IPS-15b (cell line): ENCODE results near the gene SPATA2L.
"Not testable (repeated sequence)": the region's sequence is repeated elsewhere in the genome, so short reads cannot be mapped to it uniquely, and the experiment has no call there.

ENCODE experiments used
- H3K27me3 ChIP-seq: one replicate; pipeline ENCODE4 v1.6.1; 2013; ENCODE audit warnings: low read length; ENCODE audit not compliant: control insufficient read depth, insufficient read depth
- H3K36me3 ChIP-seq: one replicate; pipeline ENCODE4 v1.6.1; 2013; ENCODE audit warnings: low read length; ENCODE audit not compliant: control insufficient read depth, insufficient read depth
- H3K4me1 ChIP-seq: one replicate; pipeline ENCODE4 v1.6.1; 2013; ENCODE audit warnings: mild to moderate bottlenecking, low read length; ENCODE audit not compliant: control insufficient read depth, insufficient read depth
- H3K4me3 ChIP-seq: one replicate; pipeline ENCODE4 v1.5.1; 2013; ENCODE audit warnings: low read depth, low read length
- H3K9ac ChIP-seq: one replicate; pipeline ENCODE4 v1.6.1; 2013; ENCODE audit warnings: low read depth, mild to moderate bottlenecking, low read length
- H3K9me3 ChIP-seq: one replicate; pipeline ENCODE4 v1.6.1; 2013; ENCODE audit warnings: mild to moderate bottlenecking, low read length; ENCODE audit not compliant: control insufficient read depth, insufficient read depth

SPATA2L gene

DNA sequence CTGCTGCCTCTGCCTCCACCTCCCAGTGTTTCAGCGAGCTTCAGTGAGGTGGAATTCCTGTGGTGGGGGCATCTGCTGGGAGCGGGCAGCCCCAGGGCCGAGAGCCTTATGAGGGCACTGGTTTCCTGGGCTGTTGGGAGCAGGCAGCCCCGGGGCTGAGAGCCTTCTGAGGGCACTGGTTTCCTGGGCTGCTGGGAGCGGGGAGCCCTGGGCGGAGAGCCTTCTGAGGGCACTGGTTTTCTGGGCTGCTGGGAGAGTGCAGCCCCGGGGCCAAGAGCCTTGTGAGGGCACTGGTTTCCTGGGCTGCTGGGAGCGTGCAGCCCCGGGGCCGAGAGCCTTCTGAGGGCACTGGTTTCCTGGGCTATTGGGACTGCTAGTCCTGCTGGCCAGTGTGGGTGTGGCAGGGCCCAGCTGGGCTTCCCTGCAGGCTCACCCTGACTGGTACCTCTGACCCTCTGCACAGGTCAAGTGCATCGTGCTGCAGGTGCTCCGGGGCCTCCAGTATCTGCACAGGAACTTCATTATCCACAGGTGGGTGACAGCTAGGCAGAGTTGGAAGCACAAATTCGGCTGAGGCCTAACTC, 9.4 kb downstream of the SPATA2L start:
- Histone ChIP-seq H3K4me1 (peaks cover 4% of the 10 kb centered on the region), H3K9ac (no peak overlapping the region), H3K27me3 (no peaks in the 10 kb centered on the region), H3K36me3 (peaks cover 39% of the 10 kb centered on the region), H3K9me3 (no peaks in the 10 kb centered on the region), H3K4me3 (no peak overlapping the region)

DNA sequence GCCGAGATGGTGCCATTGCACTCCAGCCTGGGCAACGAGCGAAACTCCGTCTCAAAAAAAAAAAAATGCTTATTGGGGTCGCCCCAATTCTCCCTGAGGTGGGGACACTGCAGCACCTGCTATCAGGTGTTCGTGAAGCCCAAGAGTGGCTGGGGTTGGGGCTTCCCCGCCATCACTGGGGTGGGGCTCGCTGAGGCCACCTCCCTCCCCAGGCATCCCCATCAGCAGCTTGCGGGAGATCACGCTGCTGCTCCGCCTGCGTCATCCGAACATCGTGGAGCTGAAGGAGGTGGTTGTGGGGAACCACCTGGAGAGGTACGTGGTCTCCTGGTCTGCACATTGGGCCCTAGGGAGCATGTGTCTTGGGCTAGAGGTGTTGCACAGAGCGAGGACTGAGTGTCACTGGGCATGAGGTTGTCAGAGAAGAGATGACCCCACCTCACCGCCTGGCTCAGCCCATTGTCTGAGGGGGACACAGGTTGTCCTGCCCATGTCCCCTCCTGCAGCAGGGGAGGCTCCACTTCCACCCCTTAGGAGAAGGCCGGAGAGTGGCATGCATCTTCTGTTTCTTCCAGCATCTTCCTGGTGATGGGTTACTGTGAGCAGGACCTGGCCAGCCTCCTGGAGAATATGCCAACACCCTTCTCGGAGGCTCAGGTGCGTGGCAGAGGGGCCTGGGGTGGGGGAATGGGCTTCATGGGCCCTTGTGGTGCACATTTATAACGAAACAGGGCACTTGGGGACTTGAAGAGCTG, 10.1 kb downstream of the SPATA2L start:
- no peak overlapping the region for H3K4me3 ChIP-seq
- H3K27me3 ChIP-seq = no peaks in the 10 kb centered on the region
- H3K9me3 ChIP-seq = no peaks in the 10 kb centered on the region
- peaks cover 33% of the 10 kb centered on the region for H3K36me3 ChIP-seq
- no peak overlapping the region for H3K9ac ChIP-seq
- H3K4me1 ChIP-seq = peaks cover 4% of the 10 kb centered on the region

DNA sequence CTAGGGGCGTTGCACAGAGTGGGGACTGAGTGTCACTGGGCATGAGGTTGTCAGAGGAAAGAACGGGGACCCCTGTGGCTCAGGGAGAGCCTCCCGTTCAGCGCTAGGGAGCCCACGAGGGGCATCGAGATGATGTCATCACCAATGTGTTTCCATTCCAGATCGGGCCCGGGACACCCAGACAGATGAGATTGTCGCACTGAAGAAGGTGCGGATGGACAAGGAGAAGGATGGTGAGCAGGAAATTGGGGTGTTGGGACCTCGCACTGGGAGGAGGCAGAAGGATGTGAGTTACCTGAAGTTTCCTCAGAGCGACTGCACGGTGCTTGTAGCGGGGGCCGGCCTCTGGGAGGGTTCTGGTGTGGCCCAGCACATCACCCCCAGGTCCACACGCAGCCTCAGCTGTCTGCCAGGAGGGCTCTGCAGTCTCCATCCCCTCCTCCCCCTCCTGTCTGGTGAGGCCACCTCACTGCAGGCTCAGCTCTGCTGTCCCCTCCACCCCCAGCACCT, 11.1 kb downstream of the SPATA2L start:
- Histone ChIP-seq H3K27me3 (no peaks in the 10 kb centered on the region), H3K9me3 (peaks cover 2% of the 10 kb centered on the region), H3K9ac (no peak overlapping the region), H3K36me3 (peaks cover 37% of the 10 kb centered on the region), H3K4me3 (no peak overlapping the region), H3K4me1 (peaks cover 4% of the 10 kb centered on the region)

DNA sequence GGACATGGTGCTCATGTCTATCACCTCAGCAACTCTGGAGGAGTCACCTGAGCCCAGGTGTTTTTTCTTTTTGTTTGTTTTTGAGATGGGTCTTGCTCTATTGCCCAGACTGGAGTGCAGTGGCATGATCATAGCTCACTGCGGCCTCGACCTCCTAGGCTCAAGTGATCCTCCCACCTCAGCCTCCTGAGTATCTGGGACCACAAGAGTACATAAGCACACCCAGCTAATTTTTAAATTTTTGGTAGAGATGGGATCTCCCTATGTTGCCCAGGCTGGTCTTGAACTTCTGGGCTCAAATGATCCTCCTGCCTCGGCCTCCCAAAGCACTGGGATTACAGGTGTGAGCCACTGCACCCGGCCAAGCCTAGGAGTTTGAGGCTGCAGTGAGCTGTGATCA, 11.9 kb downstream of the SPATA2L start:
- not testable (repeated sequence) for H3K4me3 ChIP-seq, H3K4me1 ChIP-seq, H3K27me3 ChIP-seq, H3K9ac ChIP-seq, H3K9me3 ChIP-seq
- peaks cover 39% of the 10 kb centered on the region for H3K36me3 ChIP-seq

DNA sequence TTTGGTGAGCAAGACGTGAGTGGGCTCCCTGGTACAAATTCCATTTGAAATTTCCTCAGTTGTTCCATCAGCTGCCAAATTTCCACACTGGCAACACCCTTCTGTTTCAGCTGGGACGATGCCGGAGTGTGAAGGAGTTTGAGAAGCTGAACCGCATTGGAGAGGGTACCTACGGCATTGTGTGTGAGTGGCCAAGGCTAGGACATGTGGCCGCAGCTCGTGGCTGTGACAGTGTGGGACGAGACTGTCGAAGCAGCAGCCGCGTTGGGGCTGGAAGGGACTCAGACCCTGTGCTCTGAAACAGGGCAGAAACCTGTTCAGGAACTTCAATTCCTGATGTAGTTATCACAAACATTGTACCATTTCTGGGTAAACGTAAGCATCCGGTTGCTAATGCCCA, 12.4 kb downstream of the SPATA2L start:
- H3K27me3 ChIP-seq = no peaks in the 10 kb centered on the region
- no peak overlapping the region for H3K4me3 ChIP-seq
- peaks cover 4% of the 10 kb centered on the region for H3K4me1 ChIP-seq
- H3K9ac ChIP-seq = no peak overlapping the region
- peaks cover 2% of the 10 kb centered on the region for H3K9me3 ChIP-seq
- H3K36me3 ChIP-seq = peaks cover 34% of the 10 kb centered on the region

DNA sequence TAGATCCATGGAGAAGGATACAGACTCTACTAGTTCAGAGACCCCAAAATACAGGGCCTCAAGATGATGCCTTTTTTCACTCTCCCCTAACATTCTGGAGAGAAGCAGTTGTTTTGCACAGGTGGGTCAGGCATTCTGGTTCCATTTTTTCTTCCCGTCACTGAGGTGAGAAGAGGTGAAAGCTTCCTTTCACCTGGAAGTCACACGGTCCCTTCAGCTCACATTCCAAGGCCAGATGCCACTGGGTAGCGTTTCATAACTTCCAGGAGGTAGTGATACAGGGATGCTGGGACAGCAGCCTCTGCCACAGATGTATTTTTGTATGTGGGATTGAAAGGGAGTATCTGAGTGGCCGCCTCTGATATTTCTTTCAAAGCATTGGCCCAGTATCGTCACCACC, 13.1 kb downstream of the SPATA2L start:
- Histone ChIP-seq H3K9ac (no peak overlapping the region), H3K4me3 (no peak overlapping the region), H3K4me1 (peaks cover 4% of the 10 kb centered on the region), H3K36me3 (peaks cover 29% of the 10 kb centered on the region), H3K27me3 (no peaks in the 10 kb centered on the region), H3K9me3 (peaks cover 2% of the 10 kb centered on the region)

DNA sequence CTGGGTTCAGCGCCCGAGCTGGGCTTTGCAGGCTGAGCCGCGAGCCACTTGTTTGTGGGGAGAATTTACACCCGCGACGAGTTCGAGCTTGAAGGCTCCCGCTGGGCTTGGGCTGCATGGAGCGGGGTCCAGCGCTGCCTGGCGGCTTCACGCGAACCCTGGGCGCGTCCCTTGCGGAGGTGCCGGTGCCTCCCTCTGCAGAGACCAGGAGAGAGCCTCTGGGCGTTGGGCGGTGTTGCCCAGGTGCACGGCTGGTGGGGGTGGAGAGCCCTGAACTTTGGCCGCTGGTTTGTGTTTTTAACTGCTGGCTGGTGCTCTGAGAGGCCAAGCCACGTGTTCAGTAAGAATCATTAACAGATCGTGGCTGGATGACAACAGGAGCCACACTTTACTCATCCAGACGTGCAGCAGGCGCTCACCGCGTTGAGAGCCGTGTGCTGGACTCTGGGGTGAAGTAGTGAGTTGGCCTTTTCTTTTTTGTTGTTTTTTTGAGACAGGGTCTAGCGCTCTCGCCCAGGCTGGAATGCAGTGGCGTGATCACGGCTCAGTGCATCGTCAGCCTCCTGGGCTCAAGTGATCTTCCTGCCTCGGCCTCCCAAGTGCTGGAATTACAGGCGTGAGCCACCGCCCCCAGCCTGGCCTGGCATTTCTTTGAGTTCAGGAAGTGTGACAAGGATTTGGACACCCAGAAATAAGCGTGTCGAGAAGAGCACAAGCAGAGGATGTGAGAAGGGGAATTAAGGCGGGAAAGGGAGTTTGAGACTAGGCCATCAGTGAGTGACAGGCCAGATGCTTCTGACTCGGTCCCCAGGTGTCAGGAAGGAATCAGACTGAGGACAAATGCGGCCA, 14.2 kb downstream of the SPATA2L start:
- Histone ChIP-seq H3K27me3 (no peaks in the 10 kb centered on the region), H3K9me3 (peaks cover 2% of the 10 kb centered on the region), H3K4me1 (peaks cover 4% of the 10 kb centered on the region), H3K9ac (peak overlapping the region; percentile 60), H3K4me3 (peak overlapping the region; percentile 87), H3K36me3 (peaks cover 24% of the 10 kb centered on the region)

DNA sequence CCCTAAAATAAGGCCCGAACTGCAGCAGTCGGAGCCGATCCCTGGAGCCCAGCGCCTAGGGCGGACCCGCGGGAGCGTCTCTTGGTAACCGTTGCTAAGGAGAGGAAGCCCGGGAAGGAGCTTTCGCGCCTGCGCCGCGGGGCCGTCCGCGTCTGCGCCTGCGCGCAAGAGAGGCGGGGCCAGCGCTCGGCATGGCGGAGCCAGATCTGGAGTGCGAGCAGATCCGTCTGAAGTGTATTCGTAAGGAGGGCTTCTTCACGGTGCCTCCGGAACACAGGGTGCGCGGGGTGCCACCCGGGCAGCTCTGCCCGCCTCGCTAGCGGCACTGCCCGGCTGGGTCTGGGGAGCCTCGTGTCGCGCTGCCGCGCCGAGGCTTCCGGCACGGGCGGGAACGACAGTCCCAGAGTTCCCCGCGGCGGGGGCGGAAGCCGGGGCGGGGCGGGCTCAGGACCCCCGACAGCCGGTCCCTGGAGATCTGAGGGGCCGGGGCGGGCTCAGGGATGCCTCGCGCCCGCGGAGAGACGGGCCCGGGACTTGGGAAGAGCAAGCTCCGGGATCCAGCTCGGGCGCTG, 14.9 kb downstream of the SPATA2L start, which contains the start of gene CDK10:
Gene CDK10, plus strand, starts transcription at position 170 of the 572 bp plus-strand sequence. Its CDS starts 22 bp downstream, at position 192.
- Histone ChIP-seq H3K9ac (peak within 1 kb of the TSS; percentile 60), H3K27me3 (no peaks in the 10 kb centered on the region), H3K4me3 (peak within 1 kb of the TSS; percentile 87), H3K9me3 (peaks cover 2% of the 10 kb centered on the region), H3K4me1 (peaks cover 4% of the 10 kb centered on the region), H3K36me3 (peaks cover 22% of the 10 kb centered on the region)

DNA sequence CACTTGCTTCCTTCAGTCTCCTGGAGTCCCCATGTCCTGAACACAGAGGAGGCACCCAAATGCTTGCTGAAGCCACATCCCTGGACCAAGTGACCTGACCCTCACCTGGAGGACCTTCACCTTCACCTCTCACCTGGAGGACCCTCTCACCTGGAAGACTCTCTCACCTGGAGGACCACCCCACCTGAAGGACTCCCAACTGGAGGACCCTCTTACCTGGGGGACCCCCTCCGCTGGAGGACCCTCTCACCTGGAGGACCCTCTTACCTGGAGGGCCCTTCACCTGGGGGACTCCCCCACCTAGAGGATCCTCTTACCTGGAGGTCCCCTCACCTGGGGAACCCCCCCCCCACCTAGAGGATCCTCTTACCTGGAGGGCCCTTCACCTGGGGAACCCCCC, 15.6 kb downstream of the SPATA2L start:
- H3K4me3 ChIP-seq = no peak overlapping the region
- H3K36me3 ChIP-seq = peaks cover 17% of the 10 kb centered on the region
- peaks cover 7% of the 10 kb centered on the region for H3K9me3 ChIP-seq
- peaks cover 4% of the 10 kb centered on the region for H3K4me1 ChIP-seq
- no peaks in the 10 kb centered on the region for H3K27me3 ChIP-seq
- no peak overlapping the region for H3K9ac ChIP-seq

DNA sequence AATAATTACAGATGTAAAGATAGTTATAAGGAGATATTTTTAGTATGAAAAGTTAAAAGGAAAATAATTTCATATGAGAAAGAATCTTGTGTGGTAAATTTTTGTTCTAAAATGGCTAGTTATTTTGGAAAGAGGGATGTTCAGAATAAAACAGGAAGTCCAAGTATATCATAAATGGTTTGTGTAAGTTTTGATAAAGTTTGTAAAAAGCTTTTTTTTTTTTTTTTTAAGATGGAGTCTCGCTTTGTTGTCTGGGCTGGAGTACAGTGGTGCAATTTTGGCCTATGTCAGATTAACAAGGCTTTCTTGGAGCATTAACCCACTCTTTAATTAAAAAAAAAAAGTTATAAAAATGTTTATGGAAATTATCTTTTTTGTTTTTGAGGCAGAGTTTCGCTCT, 23.2 kb downstream of the SPATA2L start:
- no peaks in the 10 kb centered on the region for H3K27me3 ChIP-seq
- no peaks in the 10 kb centered on the region for H3K4me1 ChIP-seq
- H3K4me3 ChIP-seq = no peak overlapping the region
- H3K9me3 ChIP-seq = peaks cover 4% of the 10 kb centered on the region
- H3K36me3 ChIP-seq = no peaks in the 10 kb centered on the region
- H3K9ac ChIP-seq = no peak overlapping the region

DNA sequence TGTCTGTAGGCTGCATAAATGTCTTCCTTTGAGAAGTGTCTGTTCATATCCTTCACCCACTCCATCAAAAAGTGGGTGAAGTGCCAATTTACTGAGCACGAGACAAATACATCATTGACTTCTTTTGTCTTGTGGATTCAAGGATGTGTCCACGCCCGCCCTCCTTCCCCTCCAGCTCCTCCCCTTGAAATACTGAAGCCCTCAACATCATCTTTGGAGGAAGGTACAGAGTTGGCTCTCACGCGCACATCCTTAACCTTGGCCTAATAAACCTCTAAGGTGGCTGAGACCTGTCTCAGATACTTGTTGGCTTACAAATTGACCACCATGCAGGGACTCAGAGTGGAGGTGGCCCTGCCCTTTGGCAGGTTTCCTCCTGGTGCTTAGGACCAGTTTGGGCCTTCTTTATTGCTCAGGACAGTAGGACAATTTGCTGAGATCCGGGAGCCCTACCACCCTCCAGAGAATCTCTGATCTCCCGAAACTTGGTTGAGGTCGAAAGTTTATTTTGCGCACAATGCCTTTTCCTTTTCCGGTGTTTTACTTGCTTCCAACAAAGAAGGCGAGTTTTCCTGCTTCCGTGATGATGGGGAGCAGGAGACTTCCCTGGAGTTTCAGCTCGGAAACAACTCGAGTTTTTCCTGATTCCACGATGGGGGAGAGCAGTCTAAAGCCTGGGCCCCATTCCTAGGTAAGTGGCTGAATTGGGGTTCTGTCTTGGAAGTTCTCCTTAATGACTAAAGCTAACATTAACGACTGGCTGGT, 29.1 kb downstream of the SPATA2L start:
- no peak overlapping the region for H3K9ac ChIP-seq
- no peaks in the 10 kb centered on the region for H3K9me3 ChIP-seq
- no peaks in the 10 kb centered on the region for H3K27me3 ChIP-seq
- H3K36me3 ChIP-seq = no peaks in the 10 kb centered on the region
- H3K4me1 ChIP-seq = no peaks in the 10 kb centered on the region
- H3K4me3 ChIP-seq = no peak overlapping the region
